H9 (cell line): ENCODE data around the gene SKAP1. TPM values are rescaled to one million over a fixed set of nuclear protein-coding genes. Genes with fewer than 3 reads are reported as not detected.

Experiments used
- DNase-seq: peaks from one replicate; pipeline ENCODE4 v3.0.0-alpha.2; 2017
- H2AFZ ChIP-seq: one replicate; pipeline ENCODE4 v1.6.1; 2013; ENCODE audit warnings: mild to moderate bottlenecking, low read length, control low read depth, moderate library complexity
- H2AK5ac ChIP-seq: 2 replicates; pipeline ENCODE4 v1.6.1; 2013; ENCODE audit warnings: low read length, control low read depth, mixed read lengths; ENCODE audit not compliant: insufficient read length
- H2BK120ac ChIP-seq: one replicate; pipeline ENCODE4 v1.6.1; 2013; ENCODE audit warnings: low read depth, mild to moderate bottlenecking, low read length, control low read depth, inconsistent platforms; ENCODE audit not compliant: poor library complexity, severe bottlenecking
- H2BK12ac ChIP-seq: 2 replicates; pipeline ENCODE4 v1.6.1; 2013; ENCODE audit warnings: low read length, control low read depth, mixed read lengths, low read depth; ENCODE audit not compliant: insufficient read length
- H2BK15ac ChIP-seq: 2 replicates; pipeline ENCODE4 v1.6.1; 2013; ENCODE audit warnings: low read depth, low read length, control low read depth
- H2BK20ac ChIP-seq: one replicate; pipeline ENCODE4 v1.6.1; 2013; ENCODE audit warnings: low read depth, mild to moderate bottlenecking, low read length, control low read depth, inconsistent platforms; ENCODE audit not compliant: poor library complexity, severe bottlenecking
- H2BK5ac ChIP-seq: 2 replicates; pipeline ENCODE4 v1.6.1; 2013; ENCODE audit warnings: low read length, control low read depth, mixed read lengths; ENCODE audit not compliant: insufficient read length
- H3K14ac ChIP-seq: 2 replicates; pipeline ENCODE4 v1.6.1; 2013; ENCODE audit warnings: low read length, control low read depth; ENCODE audit not compliant: insufficient read depth
- H3K18ac ChIP-seq: 2 replicates; pipeline ENCODE4 v1.6.1; 2013; ENCODE audit warnings: low read depth, mild to moderate bottlenecking, mixed read lengths, low read length, control low read depth; ENCODE audit not compliant: insufficient read length
- H3K23ac ChIP-seq: 2 replicates; pipeline ENCODE4 v1.6.1; 2013; ENCODE audit warnings: low read length, control low read depth, mixed read lengths, low read depth; ENCODE audit not compliant: insufficient read length
- H3K23me2 ChIP-seq: 2 replicates; pipeline ENCODE4 v1.6.1; 2013; ENCODE audit warnings: low read depth, mild to moderate bottlenecking, mixed read lengths, low read length, control low read depth; ENCODE audit not compliant: insufficient read length, poor library complexity, severe bottlenecking
- H3K27ac ChIP-seq: 2 replicates; pipeline ENCODE4 v1.5.1; 2013; ENCODE audit warnings: low read length, control low read depth, mixed read lengths, low read depth; ENCODE audit not compliant: insufficient read length
- H3K27me3 ChIP-seq: 2 replicates; pipeline ENCODE4 v1.6.1; 2013; ENCODE audit warnings: low read length, control low read depth, inconsistent platforms; ENCODE audit not compliant: insufficient read depth
- H3K4ac ChIP-seq: 2 replicates; pipeline ENCODE4 v1.6.1; 2013; ENCODE audit warnings: low read depth, mild to moderate bottlenecking, control low read depth, inconsistent platforms, low read length, moderate library complexity
- H3K4me1 ChIP-seq: 2 replicates; pipeline ENCODE4 v1.6.1; 2013; ENCODE audit warnings: low read length, control low read depth, inconsistent platforms; ENCODE audit not compliant: insufficient read depth
- H3K4me2 ChIP-seq: 2 replicates; pipeline ENCODE4 v1.6.1; 2013; ENCODE audit warnings: low read length, control low read depth, mixed read lengths; ENCODE audit not compliant: insufficient read length, insufficient read depth
- H3K56ac ChIP-seq: 2 replicates; pipeline ENCODE4 v1.6.1; 2013; ENCODE audit warnings: low read depth, mild to moderate bottlenecking, mixed read lengths, low read length, control low read depth; ENCODE audit not compliant: insufficient read length
- H3K79me1 ChIP-seq: 2 replicates; pipeline ENCODE4 v1.6.1; 2013; ENCODE audit warnings: low read depth, mild to moderate bottlenecking, moderate library complexity, low read length, control low read depth, inconsistent platforms; ENCODE audit not compliant: insufficient read depth, poor library complexity, severe bottlenecking
- H3K79me2 ChIP-seq: 2 replicates; pipeline ENCODE4 v1.6.1; 2013; ENCODE audit warnings: low read length, control low read depth, inconsistent platforms; ENCODE audit not compliant: insufficient read depth
- H3K9ac ChIP-seq: 2 replicates; pipeline ENCODE4 v1.6.1; 2013; ENCODE audit warnings: low read length, control low read depth, mixed read lengths; ENCODE audit not compliant: insufficient read length; ENCODE audit errors: extremely low read depth
- H3K9me3 ChIP-seq: one replicate; pipeline ENCODE4 v1.6.1; 2013; ENCODE audit warnings: low read depth, low read length, inconsistent platforms; ENCODE audit not compliant: control insufficient read depth
- H3T11ph ChIP-seq: one replicate; pipeline ENCODE4 v1.6.1; 2013; ENCODE audit warnings: mild to moderate bottlenecking, low read length, control low read depth, inconsistent platforms
- H4K20me1 ChIP-seq: one replicate; pipeline ENCODE4 v1.6.1; 2013; ENCODE audit not compliant: control insufficient read depth, insufficient read length, insufficient read depth
- H4K5ac ChIP-seq: 2 replicates; pipeline ENCODE4 v1.6.1; 2013; ENCODE audit warnings: low read depth, mild to moderate bottlenecking, mixed read lengths, low read length, control low read depth; ENCODE audit not compliant: insufficient read length
- H4K8ac ChIP-seq: replicated peaks from 2 replicates; pipeline ENCODE4 v1.6.1; 2013; ENCODE audit warnings: low read length, control low read depth, mixed read lengths, low read depth; ENCODE audit not compliant: insufficient read length
- H4K91ac ChIP-seq: 2 replicates; pipeline ENCODE4 v1.6.1; 2013; ENCODE audit warnings: low read depth, mild to moderate bottlenecking, moderate library complexity, mixed read lengths, low read length, control low read depth; ENCODE audit not compliant: insufficient read length
- H3K27ac Mint-ChIP-seq, 3 experiments: 2 replicates in 2 of 3; 3 replicates in 1 of 3; pipeline ENCODE4 v1.8.0; 2020 to 2021; ENCODE audit warnings: mixed read lengths in 3 of 3, mild to moderate bottlenecking in 1 of 3, moderate library complexity in 1 of 3
- H3K27me3 Mint-ChIP-seq: 2 replicates; pipeline ENCODE4 v1.8.0; 2021; ENCODE audit warnings: low read depth, mild to moderate bottlenecking, moderate library complexity, mixed read lengths
- H3K36me3 Mint-ChIP-seq, 3 experiments: 2 replicates in 2 of 3; 3 replicates in 1 of 3; pipeline ENCODE4 v1.8.0; 2020 to 2021; ENCODE audit warnings: low read depth in 3 of 3, mixed read lengths in 3 of 3; ENCODE audit not compliant: insufficient read depth in 1 of 3
- H3K4me1 Mint-ChIP-seq, 2 experiments: 2 replicates each; pipeline ENCODE4 v1.8.0; 2020; ENCODE audit warnings: mixed read lengths in 2 of 2
- H3K4me3 Mint-ChIP-seq, 2 experiments: 2 replicates in 1 of 2; 3 replicates in 1 of 2; pipeline ENCODE4 v1.8.0; 2020 to 2021; ENCODE audit warnings: mild to moderate bottlenecking in 2 of 2, mixed read lengths in 2 of 2, moderate library complexity in 1 of 2
- H3K9me3 Mint-ChIP-seq, 2 experiments: 2 replicates in 1 of 2; 3 replicates in 1 of 2; pipeline ENCODE4 v1.8.0; 2020; ENCODE audit warnings: mild to moderate bottlenecking in 2 of 2, mixed read lengths in 2 of 2, moderate library complexity in 1 of 2
- WGBS: extraction: QIAGEN DNeasy Blood & Tissue Kit; methylation state at CpG from one replicate; pipeline ENCODE4 v1.1.7; 2013; ENCODE audit warnings: missing lambda C conversion rate, low lambda C conversion rate, mixed read lengths; ENCODE audit not compliant: insufficient read length; ENCODE audit errors: extremely low coverage; 5-methylcytosine and 5-hydroxymethylcytosine counted together
- total RNA-seq: library from RNA; stranded (reverse); gene quantifications from 2 replicates; pipeline ENCODE4 v1.2.1, GENCODE V29; 2021
- TF ChIP-seq, protein P1 (sequence below): fragments of 200-600 bp; sonication (generic); conservative IDR thresholded peaks from 3 replicates; pipeline ENCODE4 v1.8.0; 2021; ENCODE audit warnings: antibody characterized with exemption, mild to moderate bottlenecking

SKAP1 gene
- total RNA-seq, 1 experiment from 2014 or later, result not detected

DNA sequence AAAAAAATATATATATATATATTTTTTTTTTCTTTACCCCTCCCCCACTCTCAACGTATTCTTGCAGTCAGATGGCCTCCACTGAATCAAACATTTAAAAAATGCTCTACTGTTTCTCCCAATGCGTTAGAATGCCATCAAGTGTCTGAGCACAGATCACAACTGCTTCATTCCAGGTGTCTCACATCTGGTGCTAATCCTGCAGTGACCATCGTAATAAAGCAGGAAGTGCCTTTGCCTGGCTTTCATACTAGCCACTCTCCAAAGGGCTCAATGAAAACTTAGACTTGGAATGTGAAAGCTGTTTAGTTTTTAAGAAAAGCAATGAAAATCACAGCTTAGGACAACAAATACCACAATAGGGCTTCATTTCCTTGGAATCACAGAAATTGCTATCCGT is 37.2 kb downstream of the SKAP1 start:
- H3K4me1 Mint-ChIP-seq, result no peaks in the 10 kb centered on the region; a peak in 1 of 4 replicates
- H3K27ac ChIP-seq, result no peak overlapping the region
- no peak overlapping the region for H2BK120ac ChIP-seq
- no peak overlapping the region for H2BK12ac ChIP-seq
- H3K14ac ChIP-seq, result no peak overlapping the region
- no peaks in the 10 kb centered on the region for H4K20me1 ChIP-seq
- H3K36me3 Mint-ChIP-seq, result no peaks in the 10 kb centered on the region
- DNase-seq, result no peak
- H3K4me2 ChIP-seq, result no peak overlapping the region
- H3K23ac ChIP-seq, result no peak overlapping the region
- peaks cover 23% of the 10 kb centered on the region for H3K27me3 Mint-ChIP-seq
- no peak overlapping the region for H2BK5ac ChIP-seq
- no peak overlapping the region for H2BK20ac ChIP-seq
- H3K18ac ChIP-seq, result no peak overlapping the region
- H3T11ph ChIP-seq, result no peak overlapping the region
- no peaks in the 10 kb centered on the region for H3K23me2 ChIP-seq
- no peaks in the 10 kb centered on the region for H3K9me3 ChIP-seq
- H2AFZ ChIP-seq, result no peak overlapping the region
- H3K9me3 Mint-ChIP-seq, result no peaks in the 10 kb centered on the region
- no peak overlapping the region for H3K4me3 Mint-ChIP-seq
- TF ChIP-seq, protein P1, sequence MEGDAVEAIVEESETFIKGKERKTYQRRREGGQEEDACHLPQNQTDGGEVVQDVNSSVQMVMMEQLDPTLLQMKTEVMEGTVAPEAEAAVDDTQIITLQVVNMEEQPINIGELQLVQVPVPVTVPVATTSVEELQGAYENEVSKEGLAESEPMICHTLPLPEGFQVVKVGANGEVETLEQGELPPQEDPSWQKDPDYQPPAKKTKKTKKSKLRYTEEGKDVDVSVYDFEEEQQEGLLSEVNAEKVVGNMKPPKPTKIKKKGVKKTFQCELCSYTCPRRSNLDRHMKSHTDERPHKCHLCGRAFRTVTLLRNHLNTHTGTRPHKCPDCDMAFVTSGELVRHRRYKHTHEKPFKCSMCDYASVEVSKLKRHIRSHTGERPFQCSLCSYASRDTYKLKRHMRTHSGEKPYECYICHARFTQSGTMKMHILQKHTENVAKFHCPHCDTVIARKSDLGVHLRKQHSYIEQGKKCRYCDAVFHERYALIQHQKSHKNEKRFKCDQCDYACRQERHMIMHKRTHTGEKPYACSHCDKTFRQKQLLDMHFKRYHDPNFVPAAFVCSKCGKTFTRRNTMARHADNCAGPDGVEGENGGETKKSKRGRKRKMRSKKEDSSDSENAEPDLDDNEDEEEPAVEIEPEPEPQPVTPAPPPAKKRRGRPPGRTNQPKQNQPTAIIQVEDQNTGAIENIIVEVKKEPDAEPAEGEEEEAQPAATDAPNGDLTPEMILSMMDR, result no peak
- no peak overlapping the region for H4K5ac ChIP-seq
- H3K79me2 ChIP-seq, result no peaks in the 10 kb centered on the region
- no peak overlapping the region for H4K91ac ChIP-seq
- WGBS, result no CpG with 5 or more reads among the region's 4 CpGs
- H3K56ac ChIP-seq, result no peak overlapping the region
- no peak overlapping the region for H3K4ac ChIP-seq
- no peak overlapping the region for H2BK15ac ChIP-seq
- no peaks in the 10 kb centered on the region for H3K79me1 ChIP-seq
- H2AK5ac ChIP-seq, result no peak overlapping the region
- no peak overlapping the region; a peak in 1 of 7 replicates for H3K27ac Mint-ChIP-seq
- H4K8ac ChIP-seq, result no peak overlapping the region
- H3K27me3 ChIP-seq, result no peaks in the 10 kb centered on the region
- no peak overlapping the region for H3K9ac ChIP-seq
- no peaks in the 10 kb centered on the region; the same call in 1 of the 2 replicates for H3K4me1 ChIP-seq
